Psoas muscle (tissue), 8 donors: ENCODE data around the gene IL37. TPM values are rescaled to one million over a fixed set of nuclear protein-coding genes. Genes with fewer than 3 reads are reported as not detected.

Source experiments
- ATAC-seq, 4 donors: fragments of 200-7000 bp; cut with Tn5 transposase; one replicate each; pipeline ENCODE4 v1.9.1; 2020; ENCODE audit warnings: moderate library complexity in 3 of 4, mild to moderate bottlenecking in 2 of 4
- DNase-seq, 2 donors: peaks; one replicate each; pipeline ENCODE4 v3.0.0-alpha.2; 2020
- H3K27ac ChIP-seq: fragments of 200-600 bp; one replicate; pipeline ENCODE4 v1.8.0; 2022
- H3K27me3 ChIP-seq, 3 donors: fragments of 200-600 bp in 1 of 3; one replicate each; pipeline versions ENCODE4 v1.6.1 to v1.8.0; 2013 to 2022; ENCODE audit warnings: low read length in 2 of 3, mild to moderate bottlenecking in 2 of 3, moderate library complexity in 1 of 3; ENCODE audit not compliant: insufficient read depth in 3 of 3
- H3K36me3 ChIP-seq, 2 donors: fragments of 200-600 bp in 1 of 2; one replicate each; pipeline versions ENCODE4 v1.6.1 to v1.8.0; 2013 to 2022; ENCODE audit warnings: low read depth in 1 of 2, mild to moderate bottlenecking in 1 of 2, moderate library complexity in 1 of 2; ENCODE audit not compliant: insufficient read depth in 1 of 2
- H3K4me1 ChIP-seq: fragments of 200-600 bp; one replicate; pipeline ENCODE4 v1.8.0; 2022
- H3K4me3 ChIP-seq: fragments of 200-600 bp; one replicate; pipeline ENCODE4 v1.8.0; 2022; ENCODE audit warnings: mild to moderate bottlenecking
- H3K9me3 ChIP-seq: fragments of 200-600 bp; one replicate; pipeline ENCODE4 v1.8.0; 2022
- WGBS, 3 donors: extraction: QIAGEN DNeasy Blood & Tissue Kit; methylation state at CpG; one replicate each; pipeline versions ENCODE4 v1.1.6 to v1.1.7; 2013; 5-methylcytosine and 5-hydroxymethylcytosine counted together
- intact Hi-C, 2 donors: fragments of 100-400 bp; cut with DNase I; formaldehyde crosslinking; loops; one replicate each; pipeline versions ENCODE4 v1.11.0 to v1.14.2; 2022
- polyA plus RNA-seq, 3 donors: library from polyadenylated mRNA; stranded (reverse); fragments of 200-250 nt; gene quantifications; one replicate each; pipeline ENCODE4 v1.2.3, GENCODE V29; 2013
- total RNA-seq, 4 donors: library from RNA; stranded (reverse); fragmentation: NEBNext Ultra II Directional in 2 of 4; extraction: Animal tissue kit (Norgen Biotek cat#: 25700) in 2 of 4; gene quantifications; one replicate each; pipeline versions ENCODE4 v1.2.1 to v1.2.4, GENCODE V29; 2021 to 2023
- TF ChIP-seq, protein P1 (sequence below): fragments of 200-600 bp; IDR thresholded peaks from one replicate; pipeline ENCODE4 v1.8.0; 2022; ENCODE audit warnings: antibody characterized with exemption
- donor health status: healthy with polysubstance abuse.
- donor health status: DM: no; HTN: no; CAD: no; lungs with moderate emphysema.
- donor health status: Bipolar disorder and iron deficiency.
- donor health status: healthy.
- donor health status: DM: yes; HTN: yes; CAD: no.
- donor health status: DM: no; HTN: no; CAD: no.
- donor health status: DM: no; HTN: no; CAD: no.
- donor health status: DM: yes; HTN: yes; CAD: no.

IL37 gene
- total and polyA plus RNA-seq, 7 donors, result not detected

DNA sequence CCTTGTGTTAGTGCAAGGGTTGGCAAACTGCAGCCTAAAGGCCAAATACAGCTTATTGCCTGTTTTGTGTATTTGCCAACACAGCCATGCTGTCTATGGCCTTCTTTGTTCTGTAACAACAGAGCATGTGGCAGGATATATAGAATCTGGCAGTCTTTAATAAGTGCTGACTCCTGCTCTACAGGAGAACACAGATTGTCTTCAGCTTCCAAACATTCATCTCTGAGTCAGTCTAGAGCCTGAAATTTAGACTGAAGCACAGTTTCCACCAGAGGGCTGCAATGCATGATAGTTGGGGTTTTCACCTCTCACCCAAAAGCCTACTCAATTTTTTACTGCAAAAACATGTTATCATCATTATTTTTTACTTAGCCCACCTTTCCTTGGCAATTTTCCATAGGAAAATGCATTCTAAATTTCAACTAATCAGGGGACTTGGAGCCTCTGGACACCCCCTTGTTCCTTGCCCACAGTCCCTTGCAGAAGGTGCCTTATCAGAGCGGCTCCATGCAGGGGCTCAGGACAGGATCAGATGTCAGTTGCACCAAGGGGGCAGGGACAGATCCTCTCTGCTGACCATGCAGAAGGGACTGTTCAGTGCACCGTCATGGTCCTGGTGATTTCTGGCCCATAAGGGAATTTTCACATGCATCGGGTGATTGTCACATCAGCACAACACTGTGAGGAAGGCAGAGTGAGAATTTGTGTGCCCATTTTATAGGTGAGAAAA lies 12.4 kb downstream of the IL37 start:
- WGBS, 3 donors, result 35 to 55% (median 41%) methylated on average over 3 of the region's 3 CpGs
- Histone ChIP-seq H3K4me1 (no peaks in the 10 kb centered on the region), H3K36me3 (no peaks in the 10 kb centered on the region), H3K9me3 (no peaks in the 10 kb centered on the region), H3K27me3 (no peaks in the 10 kb centered on the region), H3K27ac (no peak overlapping the region), H3K4me3 (no peak overlapping the region)
- TF ChIP-seq, protein P1, sequence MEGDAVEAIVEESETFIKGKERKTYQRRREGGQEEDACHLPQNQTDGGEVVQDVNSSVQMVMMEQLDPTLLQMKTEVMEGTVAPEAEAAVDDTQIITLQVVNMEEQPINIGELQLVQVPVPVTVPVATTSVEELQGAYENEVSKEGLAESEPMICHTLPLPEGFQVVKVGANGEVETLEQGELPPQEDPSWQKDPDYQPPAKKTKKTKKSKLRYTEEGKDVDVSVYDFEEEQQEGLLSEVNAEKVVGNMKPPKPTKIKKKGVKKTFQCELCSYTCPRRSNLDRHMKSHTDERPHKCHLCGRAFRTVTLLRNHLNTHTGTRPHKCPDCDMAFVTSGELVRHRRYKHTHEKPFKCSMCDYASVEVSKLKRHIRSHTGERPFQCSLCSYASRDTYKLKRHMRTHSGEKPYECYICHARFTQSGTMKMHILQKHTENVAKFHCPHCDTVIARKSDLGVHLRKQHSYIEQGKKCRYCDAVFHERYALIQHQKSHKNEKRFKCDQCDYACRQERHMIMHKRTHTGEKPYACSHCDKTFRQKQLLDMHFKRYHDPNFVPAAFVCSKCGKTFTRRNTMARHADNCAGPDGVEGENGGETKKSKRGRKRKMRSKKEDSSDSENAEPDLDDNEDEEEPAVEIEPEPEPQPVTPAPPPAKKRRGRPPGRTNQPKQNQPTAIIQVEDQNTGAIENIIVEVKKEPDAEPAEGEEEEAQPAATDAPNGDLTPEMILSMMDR, result no peak
- intact Hi-C loops, result no loop called here
- no peak for DNase-seq
- ATAC-seq, result no peak

DNA sequence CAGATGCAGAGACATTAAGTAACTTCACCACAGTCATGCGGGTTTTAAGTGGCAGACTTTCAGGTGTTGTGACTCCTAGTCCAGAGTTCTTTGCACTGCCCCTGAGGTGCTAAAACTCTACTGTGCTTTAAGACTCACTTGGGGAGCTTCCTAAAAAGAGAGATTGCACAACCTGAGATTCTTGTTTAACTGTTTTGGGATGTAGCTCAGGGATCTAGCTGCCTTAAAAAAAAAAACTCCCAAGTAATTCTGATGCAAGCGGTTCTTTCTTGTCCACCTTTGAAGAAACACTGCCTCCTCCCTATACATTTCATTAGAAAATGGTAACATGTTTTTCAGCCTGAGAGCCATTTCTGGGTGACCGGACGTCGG lies 13.0 kb downstream of the IL37 start:
- no peak for ATAC-seq

DNA sequence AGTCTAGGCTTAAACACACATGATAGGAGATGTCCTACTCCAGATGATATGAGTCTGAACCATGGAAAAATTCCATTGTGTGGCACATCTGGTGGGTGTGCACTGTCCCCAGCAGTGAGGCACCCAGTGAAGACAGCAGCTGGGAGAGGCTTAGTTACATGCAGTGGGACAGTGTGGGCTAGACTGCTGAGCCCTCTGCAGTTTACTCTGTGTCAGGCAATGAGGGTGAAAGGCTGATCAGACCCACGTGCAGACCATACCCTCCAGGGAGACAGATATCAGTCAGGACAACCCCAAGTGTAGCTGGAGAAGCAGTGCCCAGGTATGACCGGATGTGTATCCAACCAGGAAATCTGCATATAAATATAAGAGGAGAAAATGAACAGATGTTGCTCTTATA lies 13.4 kb downstream of the IL37 start:
- Histone ChIP-seq H3K27ac (no peak overlapping the region), H3K36me3 (no peaks in the 10 kb centered on the region), H3K27me3 (no peaks in the 10 kb centered on the region), H3K4me3 (no peak overlapping the region), H3K4me1 (no peaks in the 10 kb centered on the region), H3K9me3 (no peaks in the 10 kb centered on the region)
- intact Hi-C loops, result no loop called here
- DNase-seq (no peak), ATAC-seq (no peak)
- 38 to 48% (median 43%) methylated on average over 2 of the region's 2 CpGs for WGBS, 3 donors
- TF ChIP-seq, protein P1, result no peak

More for the DNA sequence above, 13.0 kb downstream of the IL37 start:
- Histone ChIP-seq H3K4me1 (no peaks in the 10 kb centered on the region), H3K27ac (no peak overlapping the region), H3K9me3 (no peaks in the 10 kb centered on the region), H3K4me3 (no peak overlapping the region), H3K27me3 (no peaks in the 10 kb centered on the region), H3K36me3 (no peaks in the 10 kb centered on the region)
- no peak for DNase-seq
- WGBS, 3 donors, result 84% methylated on average over 5 of the region's 5 CpGs
- TF ChIP-seq, protein P1, result no peak
- intact Hi-C loops, result no loop called here

DNA sequence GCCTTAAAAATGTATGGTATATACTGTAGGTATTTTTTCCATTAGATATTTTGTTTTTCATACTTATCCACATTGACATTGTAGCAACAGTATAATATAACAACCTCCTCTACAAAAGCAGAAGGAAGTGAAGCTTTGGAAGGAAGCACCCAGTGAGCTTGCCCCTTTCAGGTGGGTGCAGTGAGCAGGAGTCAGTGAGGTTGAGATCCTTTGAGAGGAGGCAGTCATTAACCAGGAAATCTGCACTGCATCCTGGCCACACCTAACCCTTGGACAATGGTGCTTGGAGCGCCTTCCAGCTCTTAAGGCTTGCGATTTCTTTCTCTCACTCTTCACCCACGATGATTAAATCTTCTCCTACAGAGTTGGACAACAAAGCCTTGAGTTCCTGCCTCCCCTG lies 13.9 kb downstream of the IL37 start:
- ATAC-seq (no peak), DNase-seq (no peak)
- Histone ChIP-seq H3K27me3 (no peaks in the 10 kb centered on the region), H3K36me3 (no peaks in the 10 kb centered on the region), H3K27ac (no peak overlapping the region), H3K4me1 (no peaks in the 10 kb centered on the region), H3K9me3 (no peaks in the 10 kb centered on the region), H3K4me3 (no peak overlapping the region)
- TF ChIP-seq, protein P1, result no peak
- 64 to 76% (median 71%) methylated on average over 3 of the region's 3 CpGs for WGBS, 3 donors
- intact Hi-C loops, result no loop called here

DNA sequence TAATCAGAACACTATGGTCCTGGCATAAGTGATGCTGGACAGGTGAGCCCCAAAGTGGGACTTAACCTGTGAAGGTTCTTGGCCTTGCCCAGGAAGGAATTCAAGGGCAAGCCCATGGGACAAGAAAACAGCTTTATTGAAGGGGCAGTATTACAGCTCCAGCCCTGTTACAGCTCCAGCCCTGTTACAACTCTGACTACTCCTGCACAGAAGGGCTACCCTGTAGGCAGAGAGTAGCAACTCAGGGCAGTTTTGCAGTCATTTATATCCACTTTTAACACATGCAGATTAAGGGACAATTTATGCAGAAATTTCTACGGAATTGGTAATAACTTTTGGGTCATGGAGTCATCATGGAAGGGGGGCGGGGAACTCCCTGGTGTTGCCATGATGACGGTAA lies 15.7 kb downstream of the IL37 start:
- H3K4me3 ChIP-seq, result no peak overlapping the region
- H3K36me3 ChIP-seq, result no peaks in the 10 kb centered on the region
- WGBS, 3 donors, result 76 to 83% (median 77%) methylated on average over 3 of the region's 3 CpGs
- no peaks in the 10 kb centered on the region for H3K9me3 ChIP-seq
- ATAC-seq (no peak), DNase-seq (no peak)
- H3K27ac ChIP-seq, result no peak overlapping the region
- no peaks in the 10 kb centered on the region for H3K4me1 ChIP-seq
- intact Hi-C loops, result no loop called here
- no peaks in the 10 kb centered on the region for H3K27me3 ChIP-seq
- TF ChIP-seq, protein P1, result no peak
